Left lung (tissue), 10 donors: ENCODE data around the gene LHFPL2. TPM values are rescaled to one million over a fixed set of nuclear protein-coding genes. Genes with fewer than 3 reads are reported as not detected.

ENCODE experiments used
- ATAC-seq: fragments of 200-7000 bp; cut with Tn5 transposase; one replicate; pipeline ENCODE4 v1.9.1; 2020; ENCODE audit warnings: moderate library complexity
- DNase-seq, 4 donors: peaks; one replicate each; pipeline ENCODE4 v3.0.0-alpha.2; 2013 to 2020
- H3K27ac ChIP-seq, 2 donors: fragments of 200-600 bp; sonication (generic) in 1 of 2; one replicate each; pipeline versions ENCODE4 v1.5.0 to v1.8.0; 2020 to 2021
- H3K27me3 ChIP-seq, 2 donors: fragments of 200-600 bp; sonication (generic) in 1 of 2; one replicate each; pipeline versions ENCODE4 v1.5.0 to v1.8.0; 2020 to 2021
- H3K36me3 ChIP-seq, 2 donors: fragments of 200-600 bp; sonication (generic) in 1 of 2; one replicate each; pipeline versions ENCODE4 v1.5.0 to v1.8.0; 2020 to 2021
- H3K4me1 ChIP-seq, 2 donors: fragments of 200-600 bp; one replicate each; pipeline ENCODE4 v1.8.0; 2021
- H3K4me3 ChIP-seq, 2 donors: fragments of 200-600 bp; sonication (generic) in 1 of 2; one replicate each; pipeline versions ENCODE4 v1.5.0 to v1.8.0; 2020 to 2021; ENCODE audit warnings: mild to moderate bottlenecking in 1 of 2
- H3K9me3 ChIP-seq, 2 donors: fragments of 200-600 bp; sonication (generic) in 1 of 2; one replicate each; pipeline versions ENCODE4 v1.5.0 to v1.8.0; 2020 to 2021
- CTCF ChIP-seq, 2 donors: fragments of 200-600 bp; sonication (generic) in 1 of 2; IDR thresholded peaks; one replicate each; pipeline versions ENCODE4 v1.5.0 to v1.8.0; 2021; ENCODE audit warnings: antibody characterized with exemption in 2 of 2
- intact Hi-C, 2 donors: fragments of 100-400 bp; cut with DNase I; formaldehyde crosslinking; loops; one replicate each; pipeline versions ENCODE4 v1.11.2 to v1.14.2; 2022
- polyA plus RNA-seq, 6 donors: library from polyadenylated mRNA; unstranded; fragments of 120-200 nt; gene quantifications; one replicate each; pipeline ENCODE4 v1.2.1, GENCODE V29; 2013; ENCODE audit not compliant: insufficient read length in 6 of 6
- total RNA-seq, 2 donors: library from RNA; stranded (reverse); fragmentation: NEBNext Ultra II Directional; extraction: Animal tissue kit (Norgen Biotek cat#: 25700); gene quantifications; one replicate each; pipeline ENCODE4 v1.2.1, GENCODE V29; 2021
- donor health status: DM: no; HTN: yes; CAD: no.
- donor health status: DM: no; HTN: no; CAD: no.

Gene LHFPL2
- total and polyA plus RNA-seq, 8 donors, result 39.6 to 89.9 (median 48.9) TPM

DNA sequence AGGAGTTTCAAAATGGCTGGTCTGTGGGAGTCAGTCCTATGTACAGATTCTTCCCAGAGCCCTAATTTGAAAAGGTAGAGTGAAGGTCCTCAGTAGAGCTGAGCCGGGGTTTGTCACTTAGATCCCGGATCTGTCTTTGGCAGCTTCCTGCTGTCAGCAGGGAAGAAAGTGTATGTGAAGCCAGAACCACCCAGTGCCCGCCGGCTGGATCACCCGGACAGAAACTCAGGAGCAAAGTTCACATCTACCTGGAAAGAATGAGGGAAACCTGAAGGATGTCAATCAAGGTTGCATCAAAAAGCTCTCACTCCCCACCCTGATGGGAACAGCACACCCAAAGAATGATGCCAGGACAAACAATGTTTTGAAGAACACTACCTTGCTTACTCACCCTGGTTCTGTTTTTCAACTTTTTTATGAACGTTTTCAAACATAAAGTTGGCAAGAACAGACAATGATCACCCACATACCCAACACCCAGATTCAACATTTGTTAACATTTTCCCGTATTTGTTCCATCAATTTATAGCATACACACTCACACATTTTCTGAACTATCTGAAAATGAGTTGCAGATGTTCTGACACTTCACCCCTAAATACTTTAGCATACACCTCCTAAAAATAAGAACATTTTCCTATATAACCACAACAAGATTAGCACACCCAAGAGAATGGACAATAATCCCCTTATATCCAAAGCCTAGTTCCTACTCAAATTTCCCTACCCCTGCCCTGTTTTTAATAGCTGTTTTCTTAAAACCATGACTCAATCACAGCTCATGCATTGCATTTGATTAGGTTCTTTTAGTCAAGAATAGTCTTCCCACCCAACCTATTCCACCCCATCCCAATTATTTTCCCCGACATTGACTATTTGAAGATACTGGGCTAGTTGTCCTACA is 133.9 kb downstream of the LHFPL2 start:
- ATAC-seq, result no peak
- TF ChIP-seq CTCF (IDR thresholded peaks at IDR 0.05), result no peak
- Histone ChIP-seq H3K36me3 (peaks cover 0 to 3% of the 10 kb centered on the region in 2 donors), H3K4me1 (peaks cover 28 to 51% of the 10 kb centered on the region in 2 donors), H3K27me3 (no peaks in the 10 kb centered on the region), H3K9me3 (no peaks in the 10 kb centered on the region), H3K4me3 (no peak overlapping the region), H3K27ac (no peak overlapping the region)
- intact Hi-C loops, result no loop called here
- DNase-seq, result no peak

DNA sequence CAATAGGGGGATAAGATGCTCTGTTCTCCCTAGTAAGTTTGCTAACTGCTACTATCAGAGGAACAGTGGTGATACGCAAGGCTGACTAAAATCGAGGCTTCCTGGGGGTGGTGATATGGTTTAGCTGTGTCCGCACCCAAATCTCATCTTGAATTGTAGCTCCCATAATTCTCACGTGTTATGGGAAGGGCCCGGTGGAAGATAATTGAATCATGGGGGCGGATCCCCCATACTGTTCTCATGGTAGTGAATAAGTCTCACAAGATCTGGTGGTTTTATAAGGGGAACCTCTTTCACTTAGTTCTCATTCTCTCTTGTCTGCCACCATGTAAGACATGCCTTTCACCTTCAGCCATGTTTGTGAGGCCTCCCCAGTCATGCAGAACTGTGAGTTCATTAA is 135.1 kb downstream of the LHFPL2 start:
- DNase-seq (no peak), ATAC-seq (no peak)
- Histone ChIP-seq H3K4me3 (no peak overlapping the region), H3K9me3 (no peaks in the 10 kb centered on the region), H3K27ac (no peak overlapping the region), H3K36me3 (peaks cover 0 to 3% of the 10 kb centered on the region in 2 donors), H3K27me3 (no peaks in the 10 kb centered on the region), H3K4me1 (peaks cover 21 to 49% of the 10 kb centered on the region in 2 donors)
- TF ChIP-seq CTCF (IDR thresholded peaks at IDR 0.05), result no peak
- intact Hi-C loops, result no loop called here

GRCh38 chr5:78512435-78512834 is 136.1 kb downstream of the LHFPL2 start:
- TF ChIP-seq CTCF (IDR thresholded peaks at IDR 0.05), result no peak
- DNase-seq, result no peak
- peaks cover 17 to 52% of the 10 kb centered on the region in 2 donors for H3K4me1 ChIP-seq
- H3K9me3 ChIP-seq, result no peaks in the 10 kb centered on the region
- ATAC-seq, result no peak
- no peak overlapping the region for H3K27ac ChIP-seq
- no peaks in the 10 kb centered on the region for H3K27me3 ChIP-seq
- intact Hi-C loops, result no loop called here
- peaks cover 0 to 3% of the 10 kb centered on the region in 2 donors for H3K36me3 ChIP-seq
- no peak overlapping the region for H3K4me3 ChIP-seq

- ATAC-seq, result peak; percentile 21
- H3K27ac ChIP-seq, result peak overlapping the region; percentile 72 to 78
- peak in 1 of 4 donors; percentile 54 for DNase-seq
- no peak for TF ChIP-seq CTCF (IDR thresholded peaks at IDR 0.05)
- H3K27me3 ChIP-seq, result no peaks in the 10 kb centered on the region
- no peaks in the 10 kb centered on the region for H3K9me3 ChIP-seq
- H3K4me3 ChIP-seq, result peak overlapping the region in 1 of 2 donors; percentile 6
- H3K36me3 ChIP-seq, result peaks cover 0 to 11% of the 10 kb centered on the region in 2 donors
- peaks cover 17 to 63% of the 10 kb centered on the region in 2 donors for H3K4me1 ChIP-seq
- intact Hi-C loops, result no loop called here
Measured at GRCh38 chr5:78511121-78511906, 137.3 kb downstream of the LHFPL2 start.
